Activated naive CD4-positive, alpha-beta T cell treated with anti-CD3 and anti-CD28 coated beads, Interleukin-2, amount 10 ng/mL, durations not matched to agents 7 days and 5 days (primary cell): ENCODE measurements around the gene RPP40.
"Not testable (repeated sequence)": the region's sequence is repeated elsewhere in the genome, so short reads cannot be mapped to it uniquely, and the experiment has no call there.

Experiments
- CTCF ChIA-PET: fragments of 350-600 bp; sonication (Branson Sonifier 250); formaldehyde crosslinking; loops from one replicate; lab custom pipeline; 2021; ENCODE audit warnings: antibody characterized with exemption; lab: Charles Lee
- DNase-seq: peaks from one replicate; pipeline ENCODE4 v3.0.0-alpha.2; 2020
- H3K27ac Mint-ChIP-seq: one replicate; pipeline ENCODE4 v1.8.0; 2021; ENCODE audit warnings: mild to moderate bottlenecking, moderate library complexity, mixed read lengths
- H3K27me3 Mint-ChIP-seq: one replicate; pipeline ENCODE4 v1.8.0; 2021; ENCODE audit warnings: mild to moderate bottlenecking, mixed read lengths
- H3K36me3 Mint-ChIP-seq: one replicate; pipeline ENCODE4 v1.8.0; 2021; ENCODE audit warnings: mixed read lengths
- H3K4me1 Mint-ChIP-seq: one replicate; pipeline ENCODE4 v1.8.0; 2021; ENCODE audit warnings: mixed read lengths
- H3K4me3 Mint-ChIP-seq: one replicate; pipeline ENCODE4 v1.8.0; 2021; ENCODE audit warnings: mild to moderate bottlenecking, moderate library complexity, mixed read lengths
- H3K9me3 Mint-ChIP-seq: one replicate; pipeline ENCODE4 v1.8.0; 2021; ENCODE audit warnings: mixed read lengths

The RPP40 gene

GRCh38 chr6:5003604-5004372, at the start of gene RPP40:
TSS of gene RPP40 (minus strand) at chr6:5004037. CDS start at chr6:5004002, 35 bp downstream.
- no peaks in the 10 kb centered on the region for H3K9me3 Mint-ChIP-seq
- H3K27ac Mint-ChIP-seq = peak within 1 kb of the TSS; percentile 96
- peak; percentile 100 for DNase-seq
- H3K4me3 Mint-ChIP-seq = peak within 1 kb of the TSS; percentile 89
- H3K4me1 Mint-ChIP-seq = peaks cover 22% of the 10 kb centered on the region
- H3K36me3 Mint-ChIP-seq = peaks cover 7% of the 10 kb centered on the region
- H3K27me3 Mint-ChIP-seq = no peaks in the 10 kb centered on the region
- CTCF ChIA-PET = interaction anchor here (0.6 to 1.3 kb wide), 4 partner anchors 10 to 605 kb away, joined by 3 to 4 read pairs (median 3); no protein-coding TSS in a partner anchor

GRCh38 chr6:5053038-5053437, 49.2 kb upstream of the RPP40 start:
- Mint-ChIP-seq H3K27ac (no peak overlapping the region), H3K4me1 (no peaks in the 10 kb centered on the region), H3K36me3 (no peaks in the 10 kb centered on the region), H3K9me3 (peaks cover 13% of the 10 kb centered on the region), H3K4me3 (no peak overlapping the region), H3K27me3 (peaks cover 15% of the 10 kb centered on the region)
- DNase-seq = no peak
- CTCF ChIA-PET = no interaction called here

- DNase-seq = no peak
- H3K27me3 Mint-ChIP-seq = peaks cover 15% of the 10 kb centered on the region
- H3K4me1 Mint-ChIP-seq = no peaks in the 10 kb centered on the region
- no peaks in the 10 kb centered on the region for H3K36me3 Mint-ChIP-seq
- peaks cover 13% of the 10 kb centered on the region for H3K9me3 Mint-ChIP-seq
- H3K27ac Mint-ChIP-seq = no peak overlapping the region
- CTCF ChIA-PET = no interaction called here
- no peak overlapping the region for H3K4me3 Mint-ChIP-seq
These were observed 47.6 kb upstream of the RPP40 start for GRCh38 chr6:5051394-5051793.

GRCh38 chr6:5050009-5050408, 46.2 kb upstream of the RPP40 start:
- no peaks in the 10 kb centered on the region for H3K4me1 Mint-ChIP-seq
- DNase-seq = no peak
- H3K4me3 Mint-ChIP-seq = no peak overlapping the region
- H3K27me3 Mint-ChIP-seq = peaks cover 10% of the 10 kb centered on the region
- no peaks in the 10 kb centered on the region for H3K36me3 Mint-ChIP-seq
- CTCF ChIA-PET = no interaction called here
- peaks cover 15% of the 10 kb centered on the region for H3K9me3 Mint-ChIP-seq
- H3K27ac Mint-ChIP-seq = no peak overlapping the region

GRCh38 chr6:5046430-5046829, 42.6 kb upstream of the RPP40 start:
- Mint-ChIP-seq H3K27ac (no peak overlapping the region), H3K4me3 (no peak overlapping the region), H3K4me1 (no peaks in the 10 kb centered on the region), H3K36me3 (no peaks in the 10 kb centered on the region), H3K27me3 (peaks cover 1% of the 10 kb centered on the region), H3K9me3 (peaks cover 13% of the 10 kb centered on the region)
- DNase-seq = no peak
- CTCF ChIA-PET = no interaction called here

- H3K4me3 Mint-ChIP-seq = no peak overlapping the region
- peaks cover 7% of the 10 kb centered on the region for H3K9me3 Mint-ChIP-seq
- no peaks in the 10 kb centered on the region for H3K27me3 Mint-ChIP-seq
- H3K36me3 Mint-ChIP-seq = no peaks in the 10 kb centered on the region
- H3K27ac Mint-ChIP-seq = no peak overlapping the region
- H3K4me1 Mint-ChIP-seq = no peaks in the 10 kb centered on the region
- DNase-seq = no peak
- CTCF ChIA-PET = interaction anchor here (0.6 kb wide), 2 partner anchors 593 to 1010 kb away, joined by 3 to 4 read pairs; no protein-coding TSS in a partner anchor
These were observed 41.6 kb upstream of the RPP40 start for GRCh38 chr6:5045416-5045815.

GRCh38 chr6:5044866-5045265, 41.0 kb upstream of the RPP40 start:
- no peaks in the 10 kb centered on the region for H3K36me3 Mint-ChIP-seq
- no peak for DNase-seq
- no peaks in the 10 kb centered on the region for H3K27me3 Mint-ChIP-seq
- H3K9me3 Mint-ChIP-seq = peaks cover 7% of the 10 kb centered on the region
- H3K4me1 Mint-ChIP-seq = no peaks in the 10 kb centered on the region
- H3K27ac Mint-ChIP-seq = no peak overlapping the region
- no peak overlapping the region for H3K4me3 Mint-ChIP-seq
- CTCF ChIA-PET = no interaction called here

GRCh38 chr6:5042436-5042835, 38.6 kb upstream of the RPP40 start:
- CTCF ChIA-PET = no interaction called here
- Mint-ChIP-seq H3K36me3 (no peaks in the 10 kb centered on the region), H3K27ac (no peak overlapping the region), H3K27me3 (no peaks in the 10 kb centered on the region), H3K4me1 (no peaks in the 10 kb centered on the region), H3K9me3 (peaks cover 4% of the 10 kb centered on the region), H3K4me3 (no peak overlapping the region)
- DNase-seq = no peak

GRCh38 chr6:5041955-5042354, 38.1 kb upstream of the RPP40 start:
- Mint-ChIP-seq H3K4me3 (no peak overlapping the region), H3K36me3 (no peaks in the 10 kb centered on the region), H3K27ac (no peak overlapping the region), H3K9me3 (peaks cover 4% of the 10 kb centered on the region), H3K27me3 (no peaks in the 10 kb centered on the region), H3K4me1 (no peaks in the 10 kb centered on the region)
- CTCF ChIA-PET = no interaction called here
- no peak for DNase-seq

- CTCF ChIA-PET = no interaction called here
- no peak overlapping the region for H3K4me3 Mint-ChIP-seq
- no peak overlapping the region for H3K27ac Mint-ChIP-seq
- H3K4me1 Mint-ChIP-seq = peaks cover 3% of the 10 kb centered on the region
- H3K9me3 Mint-ChIP-seq = peaks cover 2% of the 10 kb centered on the region
- no peak for DNase-seq
- no peaks in the 10 kb centered on the region for H3K27me3 Mint-ChIP-seq
- no peaks in the 10 kb centered on the region for H3K36me3 Mint-ChIP-seq
These were observed 32.4 kb upstream of the RPP40 start for GRCh38 chr6:5036269-5036668.

- peaks cover 2% of the 10 kb centered on the region for H3K9me3 Mint-ChIP-seq
- H3K27ac Mint-ChIP-seq = no peak overlapping the region
- CTCF ChIA-PET = no interaction called here
- no peak for DNase-seq
- no peaks in the 10 kb centered on the region for H3K27me3 Mint-ChIP-seq
- no peak overlapping the region for H3K4me3 Mint-ChIP-seq
- H3K4me1 Mint-ChIP-seq = peaks cover 9% of the 10 kb centered on the region
- no peaks in the 10 kb centered on the region for H3K36me3 Mint-ChIP-seq
These were observed 30.9 kb upstream of the RPP40 start for GRCh38 chr6:5034736-5035135.

GRCh38 chr6:5034328-5034727, 30.5 kb upstream of the RPP40 start:
- H3K27me3 Mint-ChIP-seq = no peaks in the 10 kb centered on the region
- H3K9me3 Mint-ChIP-seq = peaks cover 2% of the 10 kb centered on the region
- H3K27ac Mint-ChIP-seq = no peak overlapping the region
- DNase-seq = no peak
- CTCF ChIA-PET = no interaction called here
- H3K4me1 Mint-ChIP-seq = peaks cover 9% of the 10 kb centered on the region
- H3K4me3 Mint-ChIP-seq = no peak overlapping the region
- H3K36me3 Mint-ChIP-seq = no peaks in the 10 kb centered on the region

GRCh38 chr6:5033214-5033904, 29.5 kb upstream of the RPP40 start:
- H3K27ac Mint-ChIP-seq, H3K27me3 Mint-ChIP-seq, H3K4me3 Mint-ChIP-seq, CTCF ChIA-PET, H3K36me3 Mint-ChIP-seq, H3K4me1 Mint-ChIP-seq, DNase-seq, H3K9me3 Mint-ChIP-seq: not testable (repeated sequence)

GRCh38 chr6:5032706-5033105, 28.9 kb upstream of the RPP40 start:
- CTCF ChIA-PET, H3K36me3 Mint-ChIP-seq, DNase-seq, H3K4me1 Mint-ChIP-seq, H3K27ac Mint-ChIP-seq, H3K27me3 Mint-ChIP-seq, H3K4me3 Mint-ChIP-seq, H3K9me3 Mint-ChIP-seq: not testable (repeated sequence)

GRCh38 chr6:5031150-5031549, 27.3 kb upstream of the RPP40 start:
- H3K27me3 Mint-ChIP-seq = peaks cover 5% of the 10 kb centered on the region

More at GRCh38 chr6:5031150-5031549, 27.3 kb upstream of the RPP40 start:
- H3K27ac Mint-ChIP-seq = no peak overlapping the region
- peaks cover 2% of the 10 kb centered on the region for H3K9me3 Mint-ChIP-seq
- H3K4me3 Mint-ChIP-seq = no peak overlapping the region
- CTCF ChIA-PET = interaction anchor here (1.2 to 2.2 kb wide), 7 partner anchors 9 to 821 kb away, joined by 3 to 8 read pairs (median 5); no protein-coding TSS in a partner anchor
- no peak for DNase-seq
- H3K4me1 Mint-ChIP-seq = peaks cover 13% of the 10 kb centered on the region
- no peaks in the 10 kb centered on the region for H3K36me3 Mint-ChIP-seq
